Body of pancreas (tissue), 4 donors: ENCODE measurements around the gene NEIL1. TPM values are rescaled to one million over a fixed set of nuclear protein-coding genes. Genes with fewer than 3 reads are reported as not detected.

Source experiments
- ATAC-seq: fragments of 150-250 bp; one replicate; pipeline ENCODE4 v1.9.1; 2016
- DNase-seq, 4 donors: peaks; one replicate each; pipeline ENCODE4 v3.0.0-alpha.2; 2019
- H3K27ac ChIP-seq, 4 donors: fragments of 200-600 bp; sonication (generic); 1 replicate in 3 of 4; 2 replicates in 1 of 4; pipeline versions ENCODE4 v1.5.1 to v1.6.1; 2016 to 2019; ENCODE audit warnings: mild to moderate bottlenecking in 1 of 4, mixed read lengths in 1 of 4, moderate library complexity in 1 of 4
- H3K27me3 ChIP-seq, 2 donors: fragments of 200-600 bp; sonication (generic); one replicate each; pipeline ENCODE4 v1.6.0; 2016; ENCODE audit warnings: mild to moderate bottlenecking in 1 of 2
- H3K36me3 ChIP-seq, 2 donors: fragments of 200-600 bp; sonication (generic); replicated peaks in 1 of 2; 2 replicates each; pipeline ENCODE4 v1.5.1; 2016; ENCODE audit warnings: low read depth in 2 of 2; ENCODE audit not compliant: insufficient read depth in 1 of 2
- H3K4me1 ChIP-seq: fragments of 200-600 bp; sonication (generic); one replicate; pipeline ENCODE4 v1.6.0; 2016
- H3K4me3 ChIP-seq, 2 donors: fragments of 200-600 bp; sonication (generic); 1 replicate in 1 of 2; 2 replicates in 1 of 2; pipeline ENCODE4 v1.5.1; 2016 to 2019
- H3K9me3 ChIP-seq, 3 donors: fragments of 200-600 bp; sonication (generic); 1 replicate in 2 of 3; 2 replicates in 1 of 3; pipeline ENCODE4 v1.5.1; 2016
- POLR2A ChIP-seq, 3 donors: fragments of 450-650 bp; IDR thresholded peaks; one replicate each; pipeline ENCODE4 v1.6.1; 2016; ENCODE audit warnings: antibody characterized with exemption in 3 of 3, mild to moderate bottlenecking in 2 of 3
- WGBS, 2 donors: methylation state at CpG; one replicate each; pipeline ENCODE4 v1.1.5; 2017; 5-methylcytosine and 5-hydroxymethylcytosine counted together
- intact Hi-C: fragments of 100-400 bp; cut with DNase I; formaldehyde crosslinking; loops from one replicate; pipeline ENCODE4 v1.15.1; 2023
- total RNA-seq, 2 donors: library from RNA; depleted of rRNA; stranded (reverse); fragments of >200 nt; gene quantifications; one replicate each; pipeline ENCODE4 v1.1.0, GENCODE V29; 2016
- TF ChIP-seq, protein P1 (sequence below), 7 experiments: fragments of 450-650 bp in 4 of 7; fragments of 200-600 bp in 3 of 7; sonication (generic) in 3 of 7; IDR thresholded peaks; one replicate each; pipeline ENCODE4 v1.5.1; 2016 to 2019; ENCODE audit warnings: antibody characterized with exemption in 7 of 7

NEIL1 gene
- total RNA-seq, 2 donors from 2014 or later, result 79.1 to 112 TPM

DNA sequence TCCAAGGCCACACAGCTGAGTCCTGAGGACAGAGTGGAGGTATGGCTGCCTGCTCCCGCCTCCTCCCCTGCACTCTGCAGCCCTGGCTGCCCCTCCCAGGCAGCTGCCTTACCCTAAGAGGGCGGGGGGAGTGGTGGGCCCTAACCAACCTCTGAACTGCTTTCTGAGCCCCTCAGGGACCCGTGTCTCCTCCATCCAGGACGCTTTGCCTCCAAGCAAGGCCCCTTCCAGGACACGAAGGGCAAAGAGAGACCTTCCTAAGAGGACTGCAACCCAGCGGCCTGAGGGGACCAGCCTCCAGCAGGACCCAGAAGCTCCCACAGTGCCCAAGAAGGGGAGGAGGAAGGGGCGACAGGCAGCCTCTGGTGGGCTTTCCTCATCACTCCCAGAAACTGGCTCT lies 7.6 kb downstream of the NEIL1 start:
- TF ChIP-seq POLR2A (IDR thresholded peaks at IDR 0.05), result no peak
- TF ChIP-seq, protein P1, sequence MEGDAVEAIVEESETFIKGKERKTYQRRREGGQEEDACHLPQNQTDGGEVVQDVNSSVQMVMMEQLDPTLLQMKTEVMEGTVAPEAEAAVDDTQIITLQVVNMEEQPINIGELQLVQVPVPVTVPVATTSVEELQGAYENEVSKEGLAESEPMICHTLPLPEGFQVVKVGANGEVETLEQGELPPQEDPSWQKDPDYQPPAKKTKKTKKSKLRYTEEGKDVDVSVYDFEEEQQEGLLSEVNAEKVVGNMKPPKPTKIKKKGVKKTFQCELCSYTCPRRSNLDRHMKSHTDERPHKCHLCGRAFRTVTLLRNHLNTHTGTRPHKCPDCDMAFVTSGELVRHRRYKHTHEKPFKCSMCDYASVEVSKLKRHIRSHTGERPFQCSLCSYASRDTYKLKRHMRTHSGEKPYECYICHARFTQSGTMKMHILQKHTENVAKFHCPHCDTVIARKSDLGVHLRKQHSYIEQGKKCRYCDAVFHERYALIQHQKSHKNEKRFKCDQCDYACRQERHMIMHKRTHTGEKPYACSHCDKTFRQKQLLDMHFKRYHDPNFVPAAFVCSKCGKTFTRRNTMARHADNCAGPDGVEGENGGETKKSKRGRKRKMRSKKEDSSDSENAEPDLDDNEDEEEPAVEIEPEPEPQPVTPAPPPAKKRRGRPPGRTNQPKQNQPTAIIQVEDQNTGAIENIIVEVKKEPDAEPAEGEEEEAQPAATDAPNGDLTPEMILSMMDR (IDR thresholded peaks at IDR 0.05), result no peak
- Histone ChIP-seq H3K9me3 (no peaks in the 10 kb centered on the region), H3K27me3 (no peaks in the 10 kb centered on the region), H3K36me3 (peaks cover 0 to 6% of the 10 kb centered on the region in 2 donors), H3K27ac (no peak overlapping the region), H3K4me1 (peaks cover under 1% of the 10 kb centered on the region), H3K4me3 (no peak overlapping the region)
- no peak for DNase-seq
- WGBS, 2 donors, result 53 to 85% methylated on average over 3 to 4 of the region's 7 CpGs
- intact Hi-C loops, result no loop called here
- no peak for ATAC-seq

DNA sequence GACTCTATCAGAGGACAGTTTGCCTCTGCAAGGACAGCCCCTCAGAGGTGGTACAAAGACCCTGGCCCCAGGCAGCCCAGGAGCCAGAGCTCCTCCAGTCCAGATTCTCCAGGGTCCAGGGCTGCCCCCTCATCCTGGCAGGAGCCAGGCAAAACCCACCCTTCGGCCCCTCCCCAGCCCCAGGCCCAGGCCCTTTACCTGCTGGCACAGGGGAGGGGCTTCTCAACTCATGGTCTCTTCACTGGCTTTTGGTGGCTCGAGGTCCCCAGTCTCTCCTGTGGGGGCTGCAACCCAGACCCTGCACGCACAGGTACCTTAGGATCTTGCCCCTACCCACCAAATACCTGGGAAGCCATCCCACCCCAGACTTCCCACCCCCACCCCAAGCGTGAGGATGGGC lies 8.5 kb downstream of the NEIL1 start:
- H3K9me3 ChIP-seq, result no peaks in the 10 kb centered on the region
- H3K4me1 ChIP-seq, result no peaks in the 10 kb centered on the region
- intact Hi-C loops, result no loop called here
- no peak for TF ChIP-seq POLR2A (IDR thresholded peaks at IDR 0.05)
- TF ChIP-seq, protein P1 (IDR thresholded peaks at IDR 0.05), result no peak
- DNase-seq, result no peak
- peaks cover 0 to 8% of the 10 kb centered on the region in 2 donors for H3K36me3 ChIP-seq
- no peak overlapping the region for H3K27ac ChIP-seq
- no peaks in the 10 kb centered on the region for H3K27me3 ChIP-seq
- WGBS, 2 donors, result 88 to 100% methylated on average over 1 to 4 of the region's 4 CpGs
- no peak for ATAC-seq
- H3K4me3 ChIP-seq, result no peak overlapping the region

DNA sequence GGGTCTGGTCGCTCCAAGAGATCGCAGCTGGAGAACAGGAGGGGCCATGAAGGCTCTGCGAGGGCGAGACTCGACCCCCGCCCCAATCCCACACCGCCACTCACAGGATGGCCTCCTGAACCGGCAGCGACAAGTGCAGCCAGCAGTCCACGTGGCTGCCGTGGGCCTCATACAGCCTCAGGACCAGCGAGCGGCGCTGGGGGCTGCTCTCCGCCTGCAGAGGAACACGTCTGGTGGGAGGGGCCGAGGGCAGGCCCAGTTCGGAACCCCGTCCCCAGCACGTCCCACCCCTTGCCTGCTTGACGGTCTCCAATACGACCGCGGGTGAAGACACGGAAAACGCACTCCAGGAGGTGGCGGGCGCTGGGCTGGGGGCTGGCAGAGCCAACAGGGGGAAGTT lies 9.2 kb downstream of the NEIL1 start:
- intact Hi-C loops, result no loop called here
- H3K9me3 ChIP-seq, result no peaks in the 10 kb centered on the region
- TF ChIP-seq POLR2A (IDR thresholded peaks at IDR 0.05), result no peak
- TF ChIP-seq, protein P1 (IDR thresholded peaks at IDR 0.05), result no peak
- peaks cover 0 to 9% of the 10 kb centered on the region in 2 donors for H3K36me3 ChIP-seq
- no peaks in the 10 kb centered on the region for H3K27me3 ChIP-seq
- H3K27ac ChIP-seq, result no peak overlapping the region
- 90% methylated on average over 24 to 28 of the region's 28 CpGs for WGBS, 2 donors
- DNase-seq (no peak), ATAC-seq (no peak)
- no peaks in the 10 kb centered on the region for H3K4me1 ChIP-seq
- H3K4me3 ChIP-seq, result no peak overlapping the region

DNA sequence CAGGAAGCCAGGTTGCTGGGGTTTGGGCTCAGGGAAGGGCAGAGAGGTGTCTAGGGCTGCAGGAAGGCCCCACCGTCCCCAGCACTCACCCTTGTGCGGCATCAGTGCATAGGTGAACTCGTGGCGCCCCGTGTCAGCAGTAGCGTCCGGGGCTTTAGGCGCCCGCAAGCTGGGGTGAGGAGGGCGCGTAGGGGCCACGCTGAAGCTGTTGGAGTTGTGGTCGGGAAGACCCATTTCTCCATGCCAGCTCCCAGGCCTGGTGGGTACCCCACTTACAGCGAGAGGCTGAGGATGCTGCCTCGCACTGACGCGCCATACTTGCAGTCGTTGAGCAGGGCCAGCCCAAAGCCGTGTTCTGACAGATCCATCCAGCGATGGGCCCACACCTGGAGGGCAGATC lies 9.7 kb downstream of the NEIL1 start:
- Histone ChIP-seq H3K27me3 (no peaks in the 10 kb centered on the region), H3K36me3 (peaks cover 0 to 13% of the 10 kb centered on the region in 2 donors), H3K4me3 (no peak overlapping the region), H3K9me3 (no peaks in the 10 kb centered on the region), H3K27ac (no peak overlapping the region), H3K4me1 (no peaks in the 10 kb centered on the region)
- ATAC-seq (no peak), DNase-seq (no peak)
- TF ChIP-seq, protein P1 (IDR thresholded peaks at IDR 0.05), result no peak
- no peak for TF ChIP-seq POLR2A (IDR thresholded peaks at IDR 0.05)
- WGBS, 2 donors, result 95 to 98% methylated on average over 11 to 18 of the region's 20 CpGs
- intact Hi-C loops, result no loop called here

DNA sequence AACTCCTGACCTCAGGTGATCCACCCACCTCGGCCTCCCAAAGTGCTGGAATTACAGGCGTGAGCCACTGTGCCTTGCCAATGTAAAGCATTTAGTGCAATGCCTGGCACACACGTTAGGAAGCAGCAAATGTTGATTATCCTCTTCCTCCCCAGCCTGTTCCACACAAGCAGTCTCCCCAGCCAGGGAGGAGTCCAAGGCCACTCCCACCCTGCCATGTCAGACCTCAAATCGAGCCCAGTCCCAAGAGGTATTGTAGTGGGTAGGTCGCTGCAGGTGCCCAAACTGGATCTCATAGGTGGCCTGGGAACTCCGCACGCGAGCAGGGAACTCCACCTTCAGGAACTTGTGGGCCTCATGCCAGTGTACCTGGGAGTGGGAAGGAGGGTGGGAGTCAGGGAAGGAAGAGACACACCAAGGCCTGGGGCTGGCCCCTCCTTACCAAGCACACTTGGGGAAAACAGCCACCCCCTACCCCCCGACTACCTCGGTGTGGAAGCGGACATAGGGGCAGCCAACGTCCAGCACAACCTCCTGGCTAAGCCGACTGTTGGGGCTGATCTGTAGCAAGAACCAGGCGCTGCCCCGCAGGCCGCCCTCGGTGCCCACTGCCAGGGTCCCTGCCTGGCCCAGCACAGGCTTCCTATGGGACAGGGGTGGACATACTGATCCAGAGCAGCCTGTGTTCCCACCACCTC lies 11.3 kb downstream of the NEIL1 start:
- ATAC-seq (no peak), DNase-seq (no peak)
- Histone ChIP-seq H3K9me3 (no peaks in the 10 kb centered on the region), H3K36me3 (peaks cover 0 to 15% of the 10 kb centered on the region in 2 donors), H3K27me3 (no peaks in the 10 kb centered on the region), H3K4me3 (no peak overlapping the region), H3K4me1 (no peaks in the 10 kb centered on the region), H3K27ac (no peak overlapping the region)
- TF ChIP-seq, protein P1 (IDR thresholded peaks at IDR 0.05), result no peak
- no peak for TF ChIP-seq POLR2A (IDR thresholded peaks at IDR 0.05)
- intact Hi-C loops, result no loop called here
- WGBS, 2 donors, result 82 to 94% methylated on average over 8 to 17 of the region's 17 CpGs
